Smooth muscle cell of the coronary artery (primary cell): ENCODE data around the gene ZNF678. TPM values are rescaled to one million over a fixed set of nuclear protein-coding genes. Genes with fewer than 3 reads are reported as not detected.

ENCODE experiments used
- total RNA-seq: library from RNA; depleted of rRNA; stranded (reverse); fragments of >200 nt; gene quantifications from 2 replicates; pipeline ENCODE4 v1.2.3, GENCODE V29; 2014; ENCODE audit warnings: low replicate concordance

The ZNF678 gene
- total RNA-seq = 4.6 and 5.9 TPM in 2 replicates

GRCh38 chr1:227563324-227564201 is at the start of gene ZNF678:
TSS of gene ZNF678 (plus strand) at chr1:227563556. CDS start at chr1:227650992, 87,436 bp downstream.

Other genes starting within 250 kb of the ZNF678 start
- gene CDC42BPA, start 245.1 kb upstream of the ZNF678 start, total RNA-seq = 28.3 and 30.9 TPM in 2 replicates
- gene JMJD4, start 171.7 kb downstream of the ZNF678 start, total RNA-seq = 31.1 and 34.8 TPM in 2 replicates
- 44.9 and 48.8 TPM in 2 replicates for gene SNAP47, start 171.9 kb downstream of the ZNF678 start, total RNA-seq